AG09319 (cell line): ENCODE results near the gene AATK.

Experiments used
- DNase-seq: peaks from one replicate; pipeline ENCODE4 v3.0.0-alpha.2; 2010; ENCODE audit warnings: low read depth; ENCODE audit errors: extremely low read depth
- CTCF ChIP-seq: IDR thresholded peaks from 2 replicates; pipeline ENCODE4 v1.5.1; 2011; ENCODE audit warnings: low read depth, mild to moderate bottlenecking, inconsistent platforms, low read length, moderate library complexity

The AATK gene

GRCh38 chr17:81180836-81181810 is 15.1 kb upstream of the AATK start:
- TF ChIP-seq CTCF, result no peak
- no peak for DNase-seq

GRCh38 chr17:81179861-81180260 is 13.8 kb upstream of the AATK start:
- no peak for DNase-seq
- TF ChIP-seq CTCF, result no peak

DNA sequence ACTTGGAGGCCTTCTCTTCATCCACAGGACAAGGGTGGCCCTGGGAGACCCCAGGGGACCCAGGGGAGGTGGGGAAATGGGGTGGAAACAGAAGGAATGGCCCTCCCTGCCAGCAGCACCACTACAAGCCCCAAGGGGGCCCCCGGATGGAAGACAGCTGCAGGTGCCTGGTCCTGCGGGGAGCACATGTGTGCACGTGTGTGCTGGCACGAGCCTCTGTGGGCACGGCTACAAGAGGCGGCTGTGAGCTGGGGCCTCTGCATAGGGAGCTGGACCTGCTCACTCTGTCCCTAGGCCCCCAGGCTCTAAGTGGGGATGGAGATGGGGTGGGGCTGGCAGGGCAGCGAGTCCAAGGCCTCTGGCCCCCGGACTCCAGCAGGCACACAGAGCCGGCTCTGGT is 13.2 kb upstream of the AATK start:
- no peak for DNase-seq
- no peak for TF ChIP-seq CTCF

- no peak for TF ChIP-seq CTCF
- DNase-seq, result no peak
Measured at GRCh38 chr17:81178136-81179091, 12.4 kb upstream of the AATK start.

GRCh38 chr17:81176666-81177065 is 10.6 kb upstream of the AATK start:
- TF ChIP-seq CTCF, result no peak
- no peak for DNase-seq

DNA sequence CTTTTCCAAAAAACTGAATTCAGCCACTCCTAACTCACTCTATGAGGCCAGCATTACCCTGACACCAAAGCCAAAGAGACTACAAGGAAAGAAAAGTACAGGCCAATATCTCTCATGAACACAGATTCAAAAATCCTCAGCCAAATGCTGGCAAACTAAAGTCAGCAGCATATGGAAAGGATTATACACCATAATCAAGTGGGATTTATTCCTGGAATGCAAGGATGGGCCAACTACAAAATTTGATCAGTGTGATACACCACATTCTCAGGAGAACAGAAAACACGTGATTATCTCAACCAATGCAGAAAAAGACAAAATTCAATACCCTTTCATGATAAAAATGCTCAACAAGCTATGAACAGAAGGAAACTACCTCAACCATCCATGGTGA is 7.7 kb upstream of the AATK start:
- TF ChIP-seq CTCF, result no peak
- peak; percentile 63 for DNase-seq
